GM12891 (cell line): ENCODE data around the gene ELL.

Experiments
- PAX5 ChIP-seq: IDR thresholded peaks from 2 replicates; pipeline ENCODE4 v1.6.1; 2011; ENCODE audit warnings: low read length, moderate library complexity, mild to moderate bottlenecking; ENCODE audit not compliant: insufficient read depth, severe bottlenecking
- POLR2A ChIP-seq: IDR thresholded peaks from 2 replicates; pipeline ENCODE4 v1.6.1; 2011; ENCODE audit warnings: low read depth, low read length, control low read depth
- POLR2AphosphoS5 ChIP-seq: IDR thresholded peaks from 2 replicates; pipeline ENCODE4 v1.6.1; 2011; ENCODE audit warnings: low read depth, low read length, control low read depth
- POU2F2 ChIP-seq: IDR thresholded peaks from 2 replicates; pipeline ENCODE4 v1.6.1; 2011; ENCODE audit warnings: low read depth, mild to moderate bottlenecking, control low read depth, low read length, moderate library complexity
- SPI1 ChIP-seq: IDR thresholded peaks from 2 replicates; pipeline ENCODE4 v1.6.1; 2011; ENCODE audit warnings: low read depth, low read length, control low read depth
- TAF1 ChIP-seq: IDR thresholded peaks from 2 replicates; pipeline ENCODE4 v1.6.1; 2011; ENCODE audit warnings: low read depth, low read length, control low read depth

DNA sequence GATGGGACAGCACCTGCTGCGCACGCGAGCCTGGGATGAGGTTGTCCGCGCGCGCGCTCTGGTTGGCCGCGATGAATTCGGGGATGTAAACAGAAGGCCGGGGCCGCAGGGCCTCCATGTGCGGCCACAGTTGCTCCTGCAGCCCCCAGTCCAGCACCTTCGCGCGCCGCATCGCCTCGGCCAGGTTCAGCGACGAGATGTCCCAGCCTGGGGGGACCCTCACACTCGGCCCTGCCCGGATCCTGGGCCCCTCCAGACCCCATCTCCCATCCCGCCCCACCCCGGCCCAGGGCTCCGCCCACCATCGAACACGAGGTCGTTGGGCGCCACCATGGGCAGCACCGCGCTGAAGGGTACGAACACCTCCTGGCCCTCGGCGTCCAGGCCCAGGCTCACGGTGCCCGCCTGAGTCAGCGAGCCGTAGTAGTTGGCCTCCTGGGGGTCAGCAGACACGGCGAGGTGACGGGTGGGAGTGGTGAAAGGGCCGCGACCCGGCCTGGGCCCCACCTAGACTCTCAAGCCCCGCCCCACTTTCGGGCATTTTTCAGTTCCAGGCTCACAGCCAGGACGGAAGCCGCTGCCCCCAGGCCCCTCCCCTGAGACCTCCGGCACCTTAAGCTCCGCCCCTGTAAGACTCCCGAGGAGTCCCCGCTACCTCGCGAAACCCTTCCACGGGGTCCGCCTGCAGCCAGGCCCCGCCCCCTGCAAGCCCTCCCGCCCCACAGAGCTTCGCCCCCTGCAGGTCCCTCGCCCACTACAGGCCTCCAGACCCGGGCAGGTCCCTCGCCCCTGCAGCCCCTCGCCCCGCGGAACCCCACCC is 85.0 kb downstream of the ELL start:
- TF ChIP-seq TAF1 (no peak), POLR2A (no peak), POLR2AphosphoS5 (no peak), PAX5 (no peak), SPI1 (no peak), POU2F2 (no peak)
